A673 (cell line): ENCODE results near the gene COL19A1.

Experiments
- EZH2 ChIP-seq: fragments of 200-600 bp; sonication (generic); IDR thresholded peaks from 2 replicates; pipeline ENCODE4 v1.6.1; 2017; ENCODE audit warnings: borderline replicate concordance, low read depth, mild to moderate bottlenecking, mixed read lengths, antibody characterized with exemption, low read length; ENCODE audit not compliant: poor library complexity, severe bottlenecking
- TF ChIP-seq, protein P1 (sequence below): fragments of 300-800, 200-600 bp; sonication (generic); conservative IDR thresholded peaks from 2 replicates; pipeline ENCODE4 v1.5.1; 2017; ENCODE audit warnings: low read depth, mild to moderate bottlenecking, antibody characterized with exemption, low read length, moderate library complexity, mixed read lengths

DNA sequence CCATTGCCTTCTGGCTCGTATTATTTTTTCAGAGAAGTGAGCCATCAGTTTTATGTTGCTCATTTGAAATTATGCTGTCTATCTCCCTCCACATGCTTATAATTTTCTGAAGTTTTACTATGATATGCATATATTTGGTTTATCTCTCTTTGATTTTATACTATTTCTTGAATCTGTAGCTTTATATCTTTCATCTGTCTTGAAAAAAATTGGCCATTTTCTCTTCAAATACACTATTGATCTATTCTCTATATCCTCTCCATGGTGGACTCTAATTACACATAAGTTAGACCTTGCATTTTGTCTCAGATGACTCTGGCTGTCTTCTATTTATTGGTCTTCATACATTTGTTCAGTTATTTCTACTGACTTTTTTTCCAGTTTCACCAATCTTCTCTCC, 13.7 kb upstream of the COL19A1 start:
- TF ChIP-seq, protein P1, sequence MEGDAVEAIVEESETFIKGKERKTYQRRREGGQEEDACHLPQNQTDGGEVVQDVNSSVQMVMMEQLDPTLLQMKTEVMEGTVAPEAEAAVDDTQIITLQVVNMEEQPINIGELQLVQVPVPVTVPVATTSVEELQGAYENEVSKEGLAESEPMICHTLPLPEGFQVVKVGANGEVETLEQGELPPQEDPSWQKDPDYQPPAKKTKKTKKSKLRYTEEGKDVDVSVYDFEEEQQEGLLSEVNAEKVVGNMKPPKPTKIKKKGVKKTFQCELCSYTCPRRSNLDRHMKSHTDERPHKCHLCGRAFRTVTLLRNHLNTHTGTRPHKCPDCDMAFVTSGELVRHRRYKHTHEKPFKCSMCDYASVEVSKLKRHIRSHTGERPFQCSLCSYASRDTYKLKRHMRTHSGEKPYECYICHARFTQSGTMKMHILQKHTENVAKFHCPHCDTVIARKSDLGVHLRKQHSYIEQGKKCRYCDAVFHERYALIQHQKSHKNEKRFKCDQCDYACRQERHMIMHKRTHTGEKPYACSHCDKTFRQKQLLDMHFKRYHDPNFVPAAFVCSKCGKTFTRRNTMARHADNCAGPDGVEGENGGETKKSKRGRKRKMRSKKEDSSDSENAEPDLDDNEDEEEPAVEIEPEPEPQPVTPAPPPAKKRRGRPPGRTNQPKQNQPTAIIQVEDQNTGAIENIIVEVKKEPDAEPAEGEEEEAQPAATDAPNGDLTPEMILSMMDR: no peak
- TF ChIP-seq EZH2: no peak
